ENCODE data around the gene RPS5.

GRCh38 chr19:58398545-58398944 is 11.5 kb downstream of the RPS5 start:
- TF ChIP-seq FOXM1 (IDR thresholded peaks at IDR 0.05; ENCODE audit: borderline replicate concordance) (no peak), CTBP1 (IDR thresholded peaks at IDR 0.05; ENCODE audit: borderline replicate concordance) (no peak), ZNF384 (IDR thresholded peaks at IDR 0.05) (no peak), HDGF (IDR thresholded peaks at IDR 0.05; ENCODE audit: borderline replicate concordance) (no peak), NFRKB (IDR thresholded peaks at IDR 0.05) (no peak), TARDBP (IDR thresholded peaks at IDR 0.05) (no peak), BHLHE40 (IDR thresholded peaks at IDR 0.05; ENCODE audit: borderline replicate concordance) (no peak)

All from HEK293T (cell line).